Measurements from ENCODE around the gene OXLD1.

OXLD1 gene

GRCh38 chr17:81706757-81707624 is 40.6 kb upstream of the OXLD1 start:
- ChIA-PET POLR2A (interaction anchor here (1.5 kb wide), 1 partner anchor 23 kb away, joined by 3 read pairs; the partner anchor contains the start of genes ARL16 and HGS), CTCF (interaction anchor here (0.9 to 1.5 kb wide), 2 partner anchors 23 to 32 kb away, joined by 3 read pairs; partner anchors contain the start of genes ARL16 and HGS)
- no peak for DNase-seq (ENCODE audit: extremely low spot score)
- no peak for TF ChIP-seq CTCF (IDR thresholded peaks at IDR 0.05; ENCODE audit: control extremely low read depth, extremely low read depth, low read depth, missing control alignments)

- TF ChIP-seq CTCF (IDR thresholded peaks at IDR 0.05; ENCODE audit: control extremely low read depth, extremely low read depth, low read depth, missing control alignments) = no peak
- CTCF ChIA-PET = no interaction called here
- POLR2A ChIA-PET = interaction anchor here (1.5 kb wide), 1 partner anchor 23 kb away, joined by 3 read pairs; the partner anchor contains the start of genes ARL16 and HGS
- DNase-seq (ENCODE audit: extremely low spot score) = no peak
These were observed 39.8 kb upstream of the OXLD1 start for GRCh38 chr17:81706232-81706611.

DNA sequence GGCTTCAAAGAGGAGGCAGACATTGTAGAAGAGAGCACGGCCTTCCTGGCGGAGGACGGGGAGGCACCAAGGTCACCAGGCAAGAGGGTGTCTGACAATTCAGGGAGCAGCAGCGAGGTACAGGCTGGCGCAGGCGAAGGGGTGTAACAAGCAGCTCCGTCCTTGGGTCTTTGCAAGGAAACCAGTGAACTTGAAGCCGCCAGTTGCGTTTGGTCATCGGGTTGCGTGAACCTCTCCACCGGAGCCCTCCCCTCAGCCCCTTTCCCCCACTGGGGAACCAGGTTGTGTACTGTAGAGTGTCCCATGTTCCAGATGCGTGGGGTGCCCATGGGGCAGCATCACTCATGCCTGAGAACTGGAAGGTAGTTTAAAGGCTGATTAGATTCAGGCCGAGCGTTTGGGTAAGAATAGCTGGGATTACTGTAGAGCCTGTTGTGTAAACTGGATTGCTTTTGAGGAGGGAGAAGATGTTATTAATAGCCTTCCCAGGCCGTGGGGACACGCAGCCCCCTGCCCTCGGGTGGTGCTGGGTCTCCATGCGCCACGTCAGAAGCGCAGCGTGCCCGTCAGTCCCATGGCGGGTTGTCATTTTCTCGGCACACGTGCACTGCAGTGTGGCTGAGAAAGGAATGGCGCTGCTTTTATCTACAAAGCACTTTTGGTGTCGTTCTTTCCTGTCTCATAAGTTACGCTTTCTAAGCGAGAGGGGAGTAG is 39.3 kb upstream of the OXLD1 start:
- ChIA-PET POLR2A (interaction anchor here (1.5 kb wide), 1 partner anchor 22 kb away, joined by 3 read pairs; the partner anchor contains the start of genes ARL16 and HGS), CTCF (no interaction called here)
- TF ChIP-seq CTCF (IDR thresholded peaks at IDR 0.05; ENCODE audit: control extremely low read depth, extremely low read depth, low read depth, missing control alignments) = no peak
- DNase-seq (ENCODE audit: extremely low spot score) = no peak

DNA sequence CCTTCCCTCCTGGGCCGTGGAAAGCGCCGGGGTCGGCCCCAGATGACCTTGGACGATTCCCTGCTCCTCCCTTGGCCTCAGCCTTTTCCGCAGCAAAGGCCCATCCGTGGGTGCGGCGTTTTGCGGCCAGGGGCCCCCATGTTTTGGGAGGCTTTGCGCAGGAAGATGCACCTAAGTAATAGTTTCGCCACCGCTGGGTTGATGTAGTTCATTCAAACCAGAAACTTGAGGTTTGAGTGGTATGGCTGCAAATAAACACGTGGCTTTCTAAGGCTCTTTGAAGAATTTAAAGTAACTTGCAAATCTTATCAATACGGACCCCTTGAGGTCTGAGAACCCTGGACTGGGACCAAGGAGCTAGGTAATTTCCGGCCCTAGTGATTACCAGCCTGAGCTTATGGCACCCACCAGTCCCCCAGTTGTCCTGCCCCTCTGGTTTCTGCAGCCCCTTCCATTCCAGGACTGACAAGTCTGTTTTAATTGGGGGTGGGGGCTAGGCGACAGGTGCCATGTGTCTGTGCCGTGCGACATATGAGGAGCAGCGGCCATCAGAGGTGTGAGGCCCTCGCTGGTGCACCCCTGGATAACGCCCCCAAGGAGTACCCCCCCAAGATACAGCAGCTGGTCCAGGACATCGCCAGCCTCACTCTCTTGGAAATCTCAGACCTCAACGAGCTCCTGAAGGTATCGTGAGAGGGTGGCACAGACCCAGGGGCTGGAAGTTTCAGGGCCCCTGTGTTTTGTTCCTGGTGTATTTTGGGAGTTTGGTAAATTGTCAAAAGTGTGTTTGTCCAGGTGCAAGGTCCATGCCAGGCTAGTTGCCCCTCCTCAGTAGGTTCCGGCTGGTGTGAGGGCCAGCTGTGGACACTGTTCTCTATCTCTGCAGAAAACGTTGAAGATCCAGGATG is 37.6 kb upstream of the OXLD1 start:
- no peak for DNase-seq (ENCODE audit: extremely low spot score)
- TF ChIP-seq CTCF (IDR thresholded peaks at IDR 0.05; ENCODE audit: control extremely low read depth, extremely low read depth, low read depth, missing control alignments) = no peak
- POLR2A ChIA-PET = interaction anchor here (1.0 kb wide), 2 partner anchors 9 to 10 kb away, joined by 3 to 4 read pairs; no protein-coding TSS in a partner anchor
- CTCF ChIA-PET = interaction anchor here (0.9 to 2.8 kb wide), 3 partner anchors 19 to 38 kb away, joined by 3 to 12 read pairs (median 3); partner anchors contain the start of genes ARL16, CCDC137, HGS and OXLD1

DNA sequence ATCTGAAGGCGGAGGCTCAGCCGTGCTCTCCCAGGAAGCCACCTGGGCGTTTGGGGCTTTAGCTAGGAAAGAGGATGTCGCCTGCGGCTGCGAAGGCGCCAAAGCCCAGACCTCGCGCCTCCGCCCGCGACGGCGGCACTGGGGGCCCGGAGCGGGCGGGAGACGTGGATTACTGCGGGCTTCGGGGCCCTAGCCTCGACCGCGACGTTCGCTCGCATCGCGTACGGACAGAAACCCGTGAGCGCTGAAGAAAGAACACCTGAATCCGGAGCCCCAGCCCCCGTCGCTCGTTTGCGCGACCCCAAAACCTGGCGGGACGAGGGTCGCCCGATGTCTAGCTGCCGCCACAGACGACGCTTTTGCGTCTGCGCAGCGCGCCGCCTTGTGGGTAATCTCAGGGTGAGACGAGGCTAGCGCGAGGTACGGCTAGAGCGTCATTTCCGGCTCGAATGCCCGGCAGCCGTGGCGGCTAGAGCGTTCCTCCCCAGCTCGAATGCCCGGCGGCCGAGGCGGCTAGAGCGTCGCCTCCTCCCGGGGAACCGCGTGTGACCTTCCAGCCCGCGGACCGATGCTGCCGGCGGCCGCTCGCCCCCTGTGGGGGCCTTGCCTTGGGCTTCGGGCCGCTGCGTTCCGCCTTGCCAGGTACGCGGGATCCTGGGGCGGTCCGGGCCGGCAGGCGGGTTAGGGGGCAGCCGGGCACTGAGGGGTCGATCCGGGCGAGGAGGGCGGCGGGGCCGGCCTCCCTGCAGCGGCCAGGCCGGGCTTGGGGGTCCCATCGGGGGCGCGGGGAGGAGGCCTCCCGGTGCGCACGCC is 36.7 kb upstream of the OXLD1 start, which contains the start of gene MRPL12:
MRPL12 (plus strand) TSS at position 434 of the 813 bp plus-strand sequence; CDS start at position 569, 135 bp downstream.
- no peak for TF ChIP-seq CTCF (IDR thresholded peaks at IDR 0.05; ENCODE audit: control extremely low read depth, extremely low read depth, low read depth, missing control alignments)
- peak; percentile 98 for DNase-seq (ENCODE audit: extremely low spot score)
- CTCF ChIA-PET = interaction anchor here (0.7 to 2.8 kb wide), 7 partner anchors 8 to 256 kb away, joined by 3 to 12 read pairs (median 4); partner anchors contain the start of genes ARL16, CCDC137, HGS and OXLD1
- POLR2A ChIA-PET = interaction anchor here (0.6 to 1.3 kb wide), 5 partner anchors 8 to 866 kb away, joined by 3 to 5 read pairs (median 4); partner anchors contain the start of genes ARL16 and HGS
